Muscle layer of colon (tissue), 2 donors: Measurements from ENCODE around the gene RPL19.

Experiments
- H3K27ac ChIP-seq: one replicate; pipeline ENCODE4 v1.7.0; 2013; ENCODE audit warnings: low read depth, mild to moderate bottlenecking, low read length, moderate library complexity
- H3K27me3 ChIP-seq, 2 donors: one replicate each; pipeline ENCODE4 v1.7.0; 2013; ENCODE audit warnings: low read length in 2 of 2, mild to moderate bottlenecking in 2 of 2; ENCODE audit not compliant: insufficient read depth in 2 of 2, control insufficient read depth in 1 of 2
- H3K36me3 ChIP-seq: one replicate; pipeline ENCODE4 v1.7.0; 2013; ENCODE audit warnings: mild to moderate bottlenecking, low read length; ENCODE audit not compliant: insufficient read depth
- H3K4me1 ChIP-seq: one replicate; pipeline ENCODE4 v1.7.0; 2013; ENCODE audit warnings: mild to moderate bottlenecking, low read length; ENCODE audit not compliant: insufficient read depth
- H3K4me3 ChIP-seq, 2 donors: one replicate each; pipeline ENCODE4 v1.7.0; 2013; ENCODE audit warnings: low read length in 2 of 2, low read depth in 1 of 2, mild to moderate bottlenecking in 1 of 2, moderate library complexity in 1 of 2
- H3K9ac ChIP-seq: one replicate; pipeline ENCODE4 v1.7.0; 2013; ENCODE audit warnings: low read length
- H3K9me3 ChIP-seq: one replicate; pipeline ENCODE4 v1.7.0; 2013; ENCODE audit warnings: mild to moderate bottlenecking, low read length
- donor health status: abdominal sarcoma.
- donor health status: Adenocarcinoma of cecum.

The RPL19 gene

GRCh38 chr17:39218906-39219305 is 18.8 kb downstream of the RPL19 start:
- no peaks in the 10 kb centered on the region for H3K27me3 ChIP-seq
- H3K4me1 ChIP-seq = no peaks in the 10 kb centered on the region
- H3K9me3 ChIP-seq = no peaks in the 10 kb centered on the region
- H3K4me3 ChIP-seq = no peak overlapping the region
- no peak overlapping the region for H3K9ac ChIP-seq
- H3K36me3 ChIP-seq = no peaks in the 10 kb centered on the region
- H3K27ac ChIP-seq = no peak overlapping the region

GRCh38 chr17:39219647-39220154 is 19.6 kb downstream of the RPL19 start:
- Histone ChIP-seq H3K36me3 (no peaks in the 10 kb centered on the region), H3K4me1 (no peaks in the 10 kb centered on the region), H3K9me3 (no peaks in the 10 kb centered on the region), H3K9ac (no peak overlapping the region), H3K27me3 (peaks cover 0 to 5% of the 10 kb centered on the region in 2 donors), H3K4me3 (no peak overlapping the region), H3K27ac (no peak overlapping the region)

GRCh38 chr17:39221572-39221971 is 21.5 kb downstream of the RPL19 start:
- H3K4me1 ChIP-seq = peaks cover 5% of the 10 kb centered on the region
- no peaks in the 10 kb centered on the region for H3K36me3 ChIP-seq
- no peak overlapping the region for H3K9ac ChIP-seq
- peaks cover 6 to 24% of the 10 kb centered on the region in 2 donors for H3K27me3 ChIP-seq
- no peak overlapping the region for H3K4me3 ChIP-seq
- no peak overlapping the region for H3K27ac ChIP-seq
- no peaks in the 10 kb centered on the region for H3K9me3 ChIP-seq

- H3K4me1 ChIP-seq = peaks cover 5% of the 10 kb centered on the region
- H3K9me3 ChIP-seq = no peaks in the 10 kb centered on the region
- H3K4me3 ChIP-seq = no peak overlapping the region
- no peak overlapping the region for H3K27ac ChIP-seq
- no peaks in the 10 kb centered on the region for H3K36me3 ChIP-seq
- no peak overlapping the region for H3K9ac ChIP-seq
- peaks cover 6 to 30% of the 10 kb centered on the region in 2 donors for H3K27me3 ChIP-seq
Observed at GRCh38 chr17:39222151-39222550, 22.1 kb downstream of the RPL19 start.

GRCh38 chr17:39222866-39223834 is 23.1 kb downstream of the RPL19 start:
- no peak overlapping the region for H3K27ac ChIP-seq
- H3K36me3 ChIP-seq = no peaks in the 10 kb centered on the region
- no peak overlapping the region for H3K4me3 ChIP-seq
- no peak overlapping the region for H3K9ac ChIP-seq
- peaks cover 5% of the 10 kb centered on the region for H3K4me1 ChIP-seq
- H3K9me3 ChIP-seq = no peaks in the 10 kb centered on the region
- peaks cover 12 to 38% of the 10 kb centered on the region in 2 donors for H3K27me3 ChIP-seq

GRCh38 chr17:39223907-39224777 is 24.1 kb downstream of the RPL19 start:
- H3K4me3 ChIP-seq = no peak overlapping the region

GRCh38 chr17:39224778-39225307 is 24.8 kb downstream of the RPL19 start:
- H3K9me3 ChIP-seq = no peaks in the 10 kb centered on the region
- peaks cover 5% of the 10 kb centered on the region for H3K4me1 ChIP-seq
- no peaks in the 10 kb centered on the region for H3K36me3 ChIP-seq
- peak overlapping the region in 1 of 2 donors; percentile 20 for H3K4me3 ChIP-seq
- H3K9ac ChIP-seq = no peak overlapping the region
- no peak overlapping the region for H3K27ac ChIP-seq
- H3K27me3 ChIP-seq = peaks cover 12 to 46% of the 10 kb centered on the region in 2 donors

More at GRCh38 chr17:39223907-39224777, 24.1 kb downstream of the RPL19 start:
- H3K27ac ChIP-seq = no peak overlapping the region
- H3K9ac ChIP-seq = no peak overlapping the region
- H3K27me3 ChIP-seq = peaks cover 12 to 41% of the 10 kb centered on the region in 2 donors
- H3K36me3 ChIP-seq = no peaks in the 10 kb centered on the region
- H3K9me3 ChIP-seq = no peaks in the 10 kb centered on the region
- H3K4me1 ChIP-seq = peaks cover 5% of the 10 kb centered on the region

- no peaks in the 10 kb centered on the region for H3K9me3 ChIP-seq
- no peak within 1 kb of the TSS for H3K9ac ChIP-seq
- no peak within 1 kb of the TSS for H3K27ac ChIP-seq
Observed at GRCh38 chr17:39225308-39225958, 25.4 kb downstream of the RPL19 start, which contains the start of gene STAC2. TSS of gene STAC2 (minus strand) at chr17:39225945. CDS start at chr17:39225502, 443 bp downstream.

GRCh38 chr17:39225959-39226683 is 26.0 kb downstream of the RPL19 start:
- no peaks in the 10 kb centered on the region for H3K36me3 ChIP-seq
- peaks cover 12 to 51% of the 10 kb centered on the region in 2 donors for H3K27me3 ChIP-seq
- no peaks in the 10 kb centered on the region for H3K9me3 ChIP-seq
- H3K4me1 ChIP-seq = peaks cover 5% of the 10 kb centered on the region
- peak overlapping the region in 1 of 2 donors; percentile 58 for H3K4me3 ChIP-seq
- no peak overlapping the region for H3K9ac ChIP-seq
- H3K27ac ChIP-seq = no peak overlapping the region

More at GRCh38 chr17:39225308-39225958, 25.4 kb downstream of the RPL19 start, which contains the start of gene STAC2:
- peak within 1 kb of the TSS; percentile 20 to 58 for H3K4me3 ChIP-seq
- H3K27me3 ChIP-seq = peaks cover 12 to 46% of the 10 kb centered on the region in 2 donors
- peaks cover 5% of the 10 kb centered on the region for H3K4me1 ChIP-seq
- no peaks in the 10 kb centered on the region for H3K36me3 ChIP-seq

GRCh38 chr17:39227364-39227919 is 27.4 kb downstream of the RPL19 start:
- H3K9ac ChIP-seq = no peak overlapping the region
- H3K36me3 ChIP-seq = no peaks in the 10 kb centered on the region
- H3K9me3 ChIP-seq = no peaks in the 10 kb centered on the region
- peaks cover 21 to 64% of the 10 kb centered on the region in 2 donors for H3K27me3 ChIP-seq
- H3K27ac ChIP-seq = no peak overlapping the region
- no peak overlapping the region for H3K4me3 ChIP-seq
- H3K4me1 ChIP-seq = peaks cover 11% of the 10 kb centered on the region
